NCI-H1694 (cell line): ENCODE data around the gene TRIM56.
"Not testable (repeated sequence)": the region's sequence is repeated elsewhere in the genome, so short reads cannot be mapped to it uniquely, and the experiment has no call there.

Experiments
- DNase-seq: peaks from one replicate; lab custom pipeline; 2025; lab: John Stamatoyannopoulos, UW

Gene TRIM56

GRCh38 chr7:101089876-101090275, 4.6 kb downstream of the TRIM56 start:
- DNase-seq, result no peak

- not testable (repeated sequence) for DNase-seq
Observed at GRCh38 chr7:101092266-101092905, 7.1 kb downstream of the TRIM56 start.

- DNase-seq, result no peak
Observed at GRCh38 chr7:101093906-101094305, 8.6 kb downstream of the TRIM56 start.

GRCh38 chr7:101094376-101094775, 9.1 kb downstream of the TRIM56 start:
- no peak for DNase-seq

GRCh38 chr7:101094791-101095375, 9.6 kb downstream of the TRIM56 start:
- peak; percentile 3 for DNase-seq

GRCh38 chr7:101096331-101096956, 11.2 kb downstream of the TRIM56 start:
- DNase-seq, result no peak

GRCh38 chr7:101096957-101097347, 11.7 kb downstream of the TRIM56 start:
- no peak for DNase-seq

- no peak for DNase-seq
Observed at GRCh38 chr7:101097561-101097960, 12.3 kb downstream of the TRIM56 start.

DNA sequence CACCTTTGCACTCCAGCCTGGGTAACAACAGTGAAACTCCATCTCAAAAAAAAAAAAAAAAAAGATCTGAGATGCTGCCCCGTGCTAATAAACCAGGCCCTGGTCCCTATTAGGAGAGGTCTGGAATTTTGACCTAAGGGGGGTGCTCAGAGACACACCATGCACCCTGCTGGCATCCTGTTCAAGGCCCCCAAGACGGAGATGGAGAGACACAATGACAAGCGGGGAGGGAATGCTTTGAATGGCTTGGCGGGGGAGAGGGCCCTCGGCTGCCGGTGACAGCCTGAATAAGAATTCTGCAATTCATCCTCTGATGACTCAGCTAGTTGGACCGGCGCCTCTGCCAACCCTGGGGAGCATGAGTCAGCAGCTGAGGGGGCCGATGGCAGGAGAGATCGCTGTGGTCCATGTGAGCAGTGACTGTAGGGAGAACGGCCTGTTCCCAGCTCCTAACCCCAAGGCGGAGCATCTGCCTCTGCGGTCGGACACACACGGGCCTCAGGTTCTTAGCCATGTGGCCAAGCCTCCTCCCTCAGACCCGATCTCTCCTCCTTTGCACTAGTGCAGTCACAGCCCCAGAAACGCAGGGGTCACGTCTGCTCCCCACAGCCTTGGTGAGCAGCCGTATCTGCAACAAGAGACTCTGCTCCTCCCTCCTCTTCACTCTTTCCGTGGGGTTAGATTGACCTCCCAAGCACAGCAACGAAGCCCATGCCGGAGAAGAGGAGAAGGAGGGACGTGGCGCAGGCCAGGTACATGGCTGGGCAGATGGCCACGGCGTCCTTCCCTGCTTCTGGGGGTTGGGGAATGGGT, 14.9 kb downstream of the TRIM56 start:
- no peak for DNase-seq

- DNase-seq, result no peak
Observed at GRCh38 chr7:101100858-101101847, 15.9 kb downstream of the TRIM56 start.

- no peak for DNase-seq
Observed at GRCh38 chr7:101102026-101102425, 16.7 kb downstream of the TRIM56 start.

- not testable (repeated sequence) for DNase-seq
Observed at GRCh38 chr7:101103701-101104100, 18.4 kb downstream of the TRIM56 start.

DNA sequence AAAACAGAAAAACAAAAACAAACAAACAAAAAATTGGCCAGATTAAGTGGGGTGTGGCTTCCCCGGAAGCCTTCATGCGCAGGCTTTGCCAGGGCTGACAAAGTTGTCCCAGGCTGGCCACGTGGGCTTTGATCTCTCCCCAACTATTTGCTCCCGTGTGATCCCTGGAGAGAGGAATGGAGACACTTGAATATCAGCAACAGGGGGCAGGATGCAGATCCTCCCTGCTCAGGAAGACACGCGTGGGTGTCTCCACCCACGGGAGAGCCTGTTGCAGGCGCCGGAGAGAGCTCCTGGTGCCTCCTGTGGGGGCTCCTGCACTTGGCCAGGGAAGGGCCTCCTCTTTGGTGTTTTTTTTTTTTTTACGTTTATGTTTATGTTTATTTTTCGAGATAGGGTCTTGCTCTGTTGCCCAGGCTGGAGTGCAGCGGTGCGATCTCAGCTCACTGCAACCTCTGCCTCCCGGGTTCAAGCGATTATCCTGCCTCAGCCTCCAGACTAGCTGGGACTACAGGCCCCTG, 19.0 kb downstream of the TRIM56 start:
- DNase-seq, result no peak

DNA sequence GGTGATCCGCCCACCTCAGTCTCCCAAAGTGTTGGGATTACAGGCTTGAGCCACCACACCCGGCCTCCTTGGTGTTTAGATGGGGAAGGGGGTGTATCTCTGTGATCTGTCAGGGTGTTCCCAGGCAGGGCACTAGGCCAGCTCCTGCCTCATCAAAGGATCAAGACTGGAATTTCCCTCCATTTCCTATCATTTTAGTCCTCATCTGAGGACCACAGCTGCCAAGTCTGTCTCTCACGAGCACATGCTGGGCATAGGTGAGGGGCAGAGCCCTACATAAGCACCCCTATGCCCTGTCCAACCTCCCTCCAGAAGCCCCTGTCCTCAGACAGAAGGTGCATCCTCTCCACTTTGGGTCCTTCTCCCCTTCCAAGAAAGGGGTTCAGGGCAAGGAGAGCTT, 19.5 kb downstream of the TRIM56 start:
- DNase-seq, result no peak

DNA sequence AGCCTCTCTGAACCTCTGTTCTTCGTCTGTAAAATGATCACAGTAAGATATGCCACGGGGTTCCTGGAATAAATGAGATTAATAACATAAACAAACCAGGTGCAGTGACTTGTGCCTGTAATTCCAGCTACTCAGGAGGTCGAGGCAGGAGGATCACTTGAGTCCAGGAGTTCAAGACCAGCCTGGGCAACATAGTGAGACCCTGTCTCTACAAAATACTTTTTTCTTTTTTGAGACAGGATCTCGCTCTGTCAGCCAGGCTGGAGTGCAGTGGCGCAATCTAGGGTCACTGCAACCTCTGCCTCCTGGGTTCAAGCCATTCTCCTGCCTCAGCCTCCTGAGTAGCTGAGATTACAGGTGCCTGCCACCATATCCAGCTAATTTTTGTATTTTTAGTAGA, 20.0 kb downstream of the TRIM56 start:
- DNase-seq, result not testable (repeated sequence)

- DNase-seq, result no peak
Observed at GRCh38 chr7:101106386-101106785, 21.1 kb downstream of the TRIM56 start.

DNA sequence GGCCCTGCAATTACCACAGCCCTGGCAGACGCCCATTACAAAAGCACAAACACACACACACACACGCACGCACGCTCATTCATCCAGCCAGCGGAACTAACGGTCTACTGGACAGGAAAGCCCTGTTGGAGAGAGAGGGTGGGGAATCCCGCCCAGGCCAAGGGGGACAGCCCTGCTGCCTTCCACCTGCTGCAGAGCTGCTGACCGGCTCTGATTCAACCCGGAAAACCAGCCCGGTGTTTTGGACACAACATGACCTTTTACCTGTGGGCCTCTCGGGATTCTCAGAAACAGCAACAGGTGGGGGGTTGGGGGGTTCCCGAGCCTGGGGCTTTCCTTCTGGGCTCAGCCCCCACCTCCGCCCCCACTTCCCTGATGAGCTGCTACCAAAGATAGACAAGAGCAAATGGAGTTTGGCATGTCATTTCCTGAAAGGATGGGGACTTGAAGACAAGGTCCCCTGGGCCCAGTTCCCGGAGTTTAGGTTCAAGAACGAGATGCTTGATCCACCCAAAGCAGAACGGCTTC, 23.1 kb downstream of the TRIM56 start:
- DNase-seq, result no peak

GRCh38 chr7:101108961-101109360, 23.7 kb downstream of the TRIM56 start:
- no peak for DNase-seq

GRCh38 chr7:101109368-101109767, 24.1 kb downstream of the TRIM56 start:
- no peak for DNase-seq

DNA sequence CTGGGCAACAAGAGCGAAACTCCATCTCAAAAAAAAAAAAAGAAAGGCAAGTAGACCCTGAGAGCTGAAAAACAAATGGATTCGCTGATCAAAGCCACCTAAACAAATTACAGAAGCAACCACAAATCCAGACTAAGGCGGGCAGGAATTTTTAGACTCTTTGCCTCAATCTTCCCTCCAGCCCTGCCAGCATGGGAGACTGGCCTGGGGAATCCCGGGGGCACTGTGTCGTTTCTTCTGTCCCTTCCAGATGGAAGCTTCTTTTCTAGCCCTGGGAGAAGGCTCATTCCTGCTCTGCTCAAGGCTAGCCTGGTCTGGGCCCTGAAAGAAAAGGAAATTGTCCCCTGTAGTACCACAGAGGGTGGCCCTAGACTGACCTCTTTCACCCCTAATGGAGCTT, 26.0 kb downstream of the TRIM56 start:
- DNase-seq, result no peak

GRCh38 chr7:101112233-101112632, 27.0 kb downstream of the TRIM56 start:
- no peak for DNase-seq
